K562 (cell line): ENCODE results near the gene KCND3. TPM values are rescaled to one million over a fixed set of nuclear protein-coding genes. Genes with fewer than 3 reads are reported as not detected.

Experiments
- ATAC-seq: fragments of 200-7000 bp; cut with Tn5 transposase; 3 replicates; pipeline ENCODE4 v1.9.1; 2020; ENCODE audit warnings: moderate library complexity
- BruUV-seq: library from RNA; stranded (reverse); fragments of 400-500 nt; replicated peaks from 2 replicates; lab custom pipeline; 2021; lab: Mats Ljungman, UMichigan
- CTCF ChIA-PET: fragments of 300-600 bp; formaldehyde crosslinking; extraction: SDS; loops from one replicate; lab custom pipeline; 2021; ENCODE audit warnings: low intra/inter-chr PET ratio; lab: Yijun Ruan, JAX
- POLR2A ChIA-PET: fragments of 300-600, 350-650 bp; sonication (Branson Sonifier 250); formaldehyde crosslinking; extraction: SDS; loops from one replicate; lab custom pipeline; 2021; ENCODE audit warnings: antibody characterized with exemption, inconsistent platforms; lab: Yijun Ruan, JAX
- DNase-seq, 4 experiments: peaks; one replicate each; pipeline versions ENCODE4 v3.0.0 to v3.0.0-alpha.2; 2011 to 2018; ENCODE audit warnings: low spot score in 3 of 4, mixed read lengths in 3 of 4; ENCODE audit errors: extremely low read depth in 1 of 4
- FAIRE-seq: peaks from 2 replicates; lab custom pipeline; 2011; peaks lifted over from hg19 to GRCh38; lab: Jason Lieb, UNC
- H2AFZ ChIP-seq: 2 replicates; pipeline ENCODE4 v1.6.0; 2011; ENCODE audit warnings: low read depth, low read length, control low read depth, inconsistent platforms
- H3K27ac ChIP-seq: fragments of 200-600 bp; 3 replicates; pipeline ENCODE4 v1.8.0; 2011; ENCODE audit warnings: low read depth, mild to moderate bottlenecking, control low read depth, inconsistent platforms, low read length, moderate library complexity, mixed read lengths; ENCODE audit errors: extremely low read depth
- H3K27me3 ChIP-seq, 2 experiments: fragments of 300-600 bp in 1 of 2; 2 replicates in 1 of 2; 3 replicates in 1 of 2; pipeline versions ENCODE4 v1.6.0 to v1.8.0; 2011; ENCODE audit warnings: inconsistent platforms in 2 of 2, low read length in 2 of 2, mild to moderate bottlenecking in 1 of 2, mixed read lengths in 1 of 2, moderate library complexity in 1 of 2; ENCODE audit not compliant: control insufficient read depth in 2 of 2, insufficient read depth in 2 of 2
- H3K36me3 ChIP-seq: fragments of 300-600 bp; 3 replicates; pipeline ENCODE4 v1.8.0; 2011; ENCODE audit warnings: mild to moderate bottlenecking, low read length, inconsistent platforms; ENCODE audit not compliant: control insufficient read depth, insufficient read depth
- H3K4me1 ChIP-seq, 2 experiments: fragments of 200-600 bp in 1 of 2; replicated peaks in 1 of 2; 2 replicates in 1 of 2; 3 replicates in 1 of 2; pipeline versions ENCODE4 v1.5.1 to v1.8.0; 2011; ENCODE audit warnings: inconsistent platforms in 2 of 2, low read length in 2 of 2, mild to moderate bottlenecking in 1 of 2, mixed read lengths in 1 of 2, moderate library complexity in 1 of 2; ENCODE audit not compliant: control insufficient read depth in 2 of 2, insufficient read depth in 2 of 2
- H3K4me2 ChIP-seq: 2 replicates; pipeline ENCODE4 v1.6.1; 2011; ENCODE audit warnings: low read length, control low read depth, inconsistent platforms, mixed read lengths; ENCODE audit not compliant: insufficient read depth
- H3K4me3 ChIP-seq: fragments of 200-600 bp; sonication (generic), shearing (Covaris generic); 2 replicates; pipeline ENCODE4 v1.5.1; 2016; ENCODE audit warnings: control low read depth, inconsistent platforms
- H3K79me2 ChIP-seq: fragments of 200-600 bp; 3 replicates; pipeline ENCODE4 v1.8.0; 2011; ENCODE audit warnings: low read length, inconsistent platforms; ENCODE audit not compliant: control insufficient read depth, insufficient read depth
- H3K9ac ChIP-seq, 2 experiments: 2 replicates each; pipeline versions ENCODE4 v1.6.0 to v1.6.1; 2011; ENCODE audit warnings: low read depth in 2 of 2, low read length in 2 of 2, control low read depth in 1 of 2, inconsistent platforms in 1 of 2, mild to moderate bottlenecking in 1 of 2, mixed read lengths in 1 of 2; ENCODE audit not compliant: insufficient read depth in 1 of 2
- H3K9me1 ChIP-seq: one replicate; pipeline ENCODE4 v1.6.0; 2011; ENCODE audit warnings: inconsistent platforms, mild to moderate bottlenecking, low read length, moderate library complexity; ENCODE audit not compliant: control insufficient read depth, insufficient read depth
- H3K9me3 ChIP-seq: replicated peaks from 2 replicates; pipeline ENCODE4 v1.5.1; 2011; ENCODE audit warnings: low read depth, low read length, inconsistent platforms; ENCODE audit not compliant: control insufficient read depth, insufficient read depth
- H4K20me1 ChIP-seq: replicated peaks from 2 replicates; pipeline ENCODE4 v1.6.1; 2011; ENCODE audit warnings: low read length, inconsistent platforms, mixed read lengths; ENCODE audit not compliant: control insufficient read depth, insufficient read depth
- BRD9 ChIP-seq: fragments of 450-650 bp; IDR thresholded peaks from 2 replicates; pipeline ENCODE4 v1.6.1; 2018; ENCODE audit warnings: low read depth; ENCODE audit not compliant: partially characterized antibody
- BRF1 ChIP-seq: IDR thresholded peaks from 3 replicates; pipeline ENCODE4 v1.6.1; 2011; ENCODE audit warnings: borderline replicate concordance, mild to moderate bottlenecking; ENCODE audit not compliant: insufficient read length; ENCODE audit errors: extremely low read depth
- CREBBP ChIP-seq: IDR thresholded peaks from one replicate; pipeline ENCODE4 v1.6.1; 2012; ENCODE audit warnings: low read depth, mild to moderate bottlenecking, control low read depth, inconsistent platforms, low read length
- FOXP4 ChIP-seq: sonication (generic); formaldehyde crosslinking; IDR thresholded peaks from 2 replicates; pipeline ENCODE4 v1.8.0; 2022; ENCODE audit warnings: mild to moderate bottlenecking, missing genetic modification reagents, borderline replicate concordance
- HLTF ChIP-seq: fragments of 450-650 bp; IDR thresholded peaks from 2 replicates; pipeline ENCODE4 v1.6.1; 2016
- HNRNPH1 ChIP-seq: fragments of 200-400 bp; formaldehyde crosslinking; optimal IDR thresholded peaks from 2 replicates; pipeline ENCODE3; 2017; ENCODE audit warnings: low read depth, mild to moderate bottlenecking, low read length, moderate library complexity
- ID3 ChIP-seq, 2 experiments: fragments of 250-450 bp in 1 of 2; fragments of 450-650 bp in 1 of 2; sonication (Bioruptor Pico) in 1 of 2; IDR thresholded peaks; 2 replicates each; pipeline versions ENCODE4 v1.6.1 to v1.8.0; 2016 to 2021; ENCODE audit warnings: mild to moderate bottlenecking in 2 of 2, moderate library complexity in 2 of 2, missing compliant biosample characterization in 1 of 2, missing genetic modification characterization in 1 of 2
- MTA1 ChIP-seq: fragments of 450-650 bp; IDR thresholded peaks from 2 replicates; pipeline ENCODE4 v1.6.1; 2017; ENCODE audit warnings: borderline replicate concordance
- TRIM28 ChIP-seq: fragments of 450-650 bp; IDR thresholded peaks from 2 replicates; pipeline ENCODE4 v1.6.1; 2017
- YBX1 ChIP-seq: fragments of 450-650 bp; IDR thresholded peaks from 2 replicates; pipeline ENCODE4 v1.7.1; 2016; ENCODE audit warnings: mild to moderate bottlenecking
- ZNF280A ChIP-seq: fragments of 450-650 bp; IDR thresholded peaks from 2 replicates; pipeline ENCODE4 v1.6.1; 2018; ENCODE audit warnings: mild to moderate bottlenecking, low read depth; ENCODE audit not compliant: partially characterized antibody
- ZNF347 ChIP-seq: fragments of 450-650 bp; formaldehyde crosslinking; IDR thresholded peaks from 2 replicates; pipeline ENCODE4 v1.4.0; 2020; ENCODE audit warnings: low read depth, mild to moderate bottlenecking, moderate library complexity
- WGBS: fragments of 100-300 bp; shearing (Covaris generic); methylation state at CpG from one replicate; pipeline ENCODE4 v1.1.6; 2016; ENCODE audit warnings: low coverage, mixed read lengths; ENCODE audit not compliant: insufficient coverage; ENCODE audit errors: missing lambda C conversion rate; 5-methylcytosine and 5-hydroxymethylcytosine counted together
- in situ Hi-C: fragments of 300-500 bp; cut with MboI; formaldehyde crosslinking; loops from 4 replicates; pipeline ENCODE4 v1.15.0; 2018; ENCODE audit warnings: inconsistent platforms, mixed read lengths
- intact Hi-C: fragments of 100-400 bp; cut with micrococcal nuclease; formaldehyde crosslinking; loops from 2 replicates; pipeline ENCODE4 v1.14.2; 2022
- polyA plus RNA-seq, 8 experiments: library from polyadenylated mRNA; depleted of rRNA in 4 of 8; stranded (reverse) in 5 of 8; unstranded in 3 of 8; fragments of >200 nt; fragmentation: Nextera tagmentation in 2 of 8; fragmentation: Illumina TruSeq in 1 of 8; extraction: Ambion mirVana in 2 of 8; extraction: Trizol in 1 of 8; gene quantifications; 2 replicates each; pipeline versions ENCODE4 v1.2.1 to v1.2.3, GENCODE V29; 2011 to 2014; ENCODE audit warnings: inconsistent platforms in 1 of 8, missing spikeins in 1 of 8
- total RNA-seq, 7 experiments: library from RNA; depleted of rRNA in 6 of 7; stranded (reverse); fragments of >200 nt in 6 of 7; fragmentation: Illumina TruSeq in 2 of 7; extraction: Trizol in 2 of 7; gene quantifications; 2 replicates each; pipeline versions ENCODE4 v1.2.1 to v1.2.3, GENCODE V29; 2011 to 2021; ENCODE audit warnings: low replicate concordance in 1 of 7
- TF ChIP-seq, protein P1 (sequence below): fragments of 200-800 bp; sonication (Bioruptor generic); IDR thresholded peaks from 2 replicates; pipeline ENCODE4 v1.6.1; 2017; ENCODE audit warnings: missing genetic modification characterization, missing compliant biosample characterization

KCND3 gene
- total and polyA plus RNA-seq, 9 of the 15 experiments (the other 6 are each of a cell fraction or from before 2014, with no cell fraction given) = not detected

- no peak for TF ChIP-seq BRF1
Measured at GRCh38 chr1:111864862-111865261, 124.6 kb downstream of the KCND3 start (continued).

DNA sequence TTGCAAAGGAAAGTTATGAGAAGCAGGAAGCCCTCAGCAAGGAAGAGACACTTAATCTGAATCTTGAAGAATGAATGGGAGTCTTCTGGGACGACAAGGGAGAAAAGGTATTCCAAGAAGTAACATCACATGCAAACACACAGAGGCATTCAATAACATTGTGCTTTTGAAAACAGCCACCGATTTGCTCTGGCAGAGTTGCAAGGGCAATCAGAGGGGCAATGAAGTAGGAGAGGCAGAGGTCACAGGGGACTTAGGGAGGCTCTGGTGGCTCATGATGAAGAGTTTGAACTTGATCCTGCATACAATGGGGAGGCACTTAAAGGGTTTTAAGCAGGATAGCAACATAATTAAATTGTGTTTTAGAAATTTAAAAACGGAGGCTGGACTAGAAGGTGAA is 126.1 kb downstream of the KCND3 start:
- Histone ChIP-seq H3K27ac (no peak overlapping the region), H3K4me3 (no peak overlapping the region), H3K9me3 (no peaks in the 10 kb centered on the region), H3K36me3 (no peaks in the 10 kb centered on the region), H3K9me1 (no peaks in the 10 kb centered on the region), H2AFZ (no peak overlapping the region), H3K4me2 (no peak overlapping the region), H3K79me2 (no peaks in the 10 kb centered on the region), H3K27me3 (peaks cover 3 to 5% of the 10 kb centered on the region in 2 experiments; a peak in 2 of 5 replicates), H3K9ac (no peak overlapping the region), H4K20me1 (peaks cover 3% of the 10 kb centered on the region; the same call in 1 of the 2 replicates), H3K4me1 (no peaks in the 10 kb centered on the region)
- intact Hi-C loops = loop anchor here (5.0 kb wide), 1 partner anchor 61 kb away; no protein-coding TSS in a partner anchor
- POLR2A ChIA-PET = no interaction called here
- 2% methylated on average over 3 of the region's 3 CpGs for WGBS
- in situ Hi-C loops = no loop called here
- CTCF ChIA-PET = no interaction called here
- BruUV-seq = no TSS peak
- no peak for ATAC-seq
- no peak for DNase-seq
- FAIRE-seq = no peak
- TF ChIP-seq CREBBP (no peak), HNRNPH1 (no peak), ZNF347 (CRISPR knock-in tag) (no peak), ZNF280A (no peak), BRD9 (no peak), TRIM28 (no peak), YBX1 (no peak), FOXP4 (CRISPR knock-in tag) (no peak), HLTF (no peak), MTA1 (no peak), ID3 (CRISPR knock-in tag; IDR thresholded peaks at IDR 0.05) (no peak), ID3 (tag; IDR thresholded peaks at IDR 0.05) (no peak)
- TF ChIP-seq, protein P1, sequence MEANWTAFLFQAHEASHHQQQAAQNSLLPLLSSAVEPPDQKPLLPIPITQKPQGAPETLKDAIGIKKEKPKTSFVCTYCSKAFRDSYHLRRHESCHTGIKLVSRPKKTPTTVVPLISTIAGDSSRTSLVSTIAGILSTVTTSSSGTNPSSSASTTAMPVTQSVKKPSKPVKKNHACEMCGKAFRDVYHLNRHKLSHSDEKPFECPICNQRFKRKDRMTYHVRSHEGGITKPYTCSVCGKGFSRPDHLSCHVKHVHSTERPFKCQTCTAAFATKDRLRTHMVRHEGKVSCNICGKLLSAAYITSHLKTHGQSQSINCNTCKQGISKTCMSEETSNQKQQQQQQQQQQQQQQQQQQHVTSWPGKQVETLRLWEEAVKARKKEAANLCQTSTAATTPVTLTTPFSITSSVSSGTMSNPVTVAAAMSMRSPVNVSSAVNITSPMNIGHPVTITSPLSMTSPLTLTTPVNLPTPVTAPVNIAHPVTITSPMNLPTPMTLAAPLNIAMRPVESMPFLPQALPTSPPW (CRISPR knock-in tag) = no peak
